Body of pancreas (tissue), 4 donors: ENCODE measurements around the gene TGM2. TPM values are rescaled to one million over a fixed set of nuclear protein-coding genes. Genes with fewer than 3 reads are reported as not detected.

Experiments
- ATAC-seq: fragments of 150-250 bp; one replicate; pipeline ENCODE4 v1.9.1; 2016
- DNase-seq, 4 donors: peaks; one replicate each; pipeline ENCODE4 v3.0.0-alpha.2; 2019
- H3K27ac ChIP-seq, 4 donors: fragments of 200-600 bp; sonication (generic); 1 replicate in 3 of 4; 2 replicates in 1 of 4; pipeline versions ENCODE4 v1.5.1 to v1.6.1; 2016 to 2019; ENCODE audit warnings: mild to moderate bottlenecking in 1 of 4, mixed read lengths in 1 of 4, moderate library complexity in 1 of 4
- H3K27me3 ChIP-seq, 2 donors: fragments of 200-600 bp; sonication (generic); one replicate each; pipeline ENCODE4 v1.6.0; 2016; ENCODE audit warnings: mild to moderate bottlenecking in 1 of 2
- H3K36me3 ChIP-seq, 2 donors: fragments of 200-600 bp; sonication (generic); replicated peaks in 1 of 2; 2 replicates each; pipeline ENCODE4 v1.5.1; 2016; ENCODE audit warnings: low read depth in 2 of 2; ENCODE audit not compliant: insufficient read depth in 1 of 2
- H3K4me1 ChIP-seq: fragments of 200-600 bp; sonication (generic); one replicate; pipeline ENCODE4 v1.6.0; 2016
- H3K4me3 ChIP-seq, 2 donors: fragments of 200-600 bp; sonication (generic); 1 replicate in 1 of 2; 2 replicates in 1 of 2; pipeline ENCODE4 v1.5.1; 2016 to 2019
- H3K9me3 ChIP-seq, 3 donors: fragments of 200-600 bp; sonication (generic); 1 replicate in 2 of 3; 2 replicates in 1 of 3; pipeline ENCODE4 v1.5.1; 2016
- POLR2A ChIP-seq, 3 donors: fragments of 450-650 bp; IDR thresholded peaks; one replicate each; pipeline ENCODE4 v1.6.1; 2016; ENCODE audit warnings: antibody characterized with exemption in 3 of 3, mild to moderate bottlenecking in 2 of 3
- WGBS, 2 donors: methylation state at CpG; one replicate each; pipeline ENCODE4 v1.1.5; 2017; 5-methylcytosine and 5-hydroxymethylcytosine counted together
- intact Hi-C: fragments of 100-400 bp; cut with DNase I; formaldehyde crosslinking; loops from one replicate; pipeline ENCODE4 v1.15.1; 2023
- total RNA-seq, 2 donors: library from RNA; depleted of rRNA; stranded (reverse); fragments of >200 nt; gene quantifications; one replicate each; pipeline ENCODE4 v1.1.0, GENCODE V29; 2016
- TF ChIP-seq, protein P1 (sequence below), 7 experiments: fragments of 450-650 bp in 4 of 7; fragments of 200-600 bp in 3 of 7; sonication (generic) in 3 of 7; IDR thresholded peaks; one replicate each; pipeline ENCODE4 v1.5.1; 2016 to 2019; ENCODE audit warnings: antibody characterized with exemption in 7 of 7

TGM2 gene
- total RNA-seq, 2 donors from 2014 or later = 17.1 to 27.5 TPM

DNA sequence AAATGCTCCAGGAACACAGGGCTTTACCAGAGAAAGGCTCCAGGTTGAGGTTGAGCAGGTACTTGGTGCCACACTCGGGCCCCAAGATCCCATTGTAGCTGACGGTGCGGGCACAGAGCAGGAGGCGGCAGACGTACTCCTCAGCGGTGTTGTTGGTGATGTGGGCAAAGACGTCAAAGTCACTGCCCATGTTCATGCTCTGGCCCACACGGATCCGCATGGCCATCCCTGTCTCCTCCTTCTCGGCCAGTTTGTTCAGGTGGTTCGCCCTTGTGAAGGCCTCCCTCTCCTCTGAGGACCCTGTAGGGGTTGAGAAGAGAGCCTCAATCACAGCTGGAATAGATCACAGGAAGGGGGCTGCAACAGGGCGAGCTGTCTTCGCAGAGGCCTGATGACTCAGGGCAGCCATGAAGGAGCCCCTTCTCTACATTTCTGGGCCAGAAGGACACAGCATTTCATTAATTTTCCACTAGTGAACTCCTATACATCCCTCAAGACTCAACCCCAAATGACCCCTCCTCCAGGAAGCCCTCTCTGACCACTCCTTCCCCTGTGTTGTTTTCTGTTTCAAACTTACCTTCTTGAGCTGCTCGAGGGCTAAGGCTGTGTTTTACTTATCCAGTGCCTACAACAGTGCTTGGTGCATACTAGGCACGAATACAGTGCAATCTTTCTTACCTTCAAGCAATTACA is 26.8 kb downstream of the TGM2 start:
- 81 to 88% methylated on average over 13 to 15 of the region's 15 CpGs for WGBS, 2 donors
- Histone ChIP-seq H3K4me3 (no peak overlapping the region), H3K36me3 (no peaks in the 10 kb centered on the region), H3K27ac (no peak overlapping the region), H3K9me3 (no peaks in the 10 kb centered on the region), H3K4me1 (peaks cover 18% of the 10 kb centered on the region), H3K27me3 (no peaks in the 10 kb centered on the region)
- TF ChIP-seq, protein P1, sequence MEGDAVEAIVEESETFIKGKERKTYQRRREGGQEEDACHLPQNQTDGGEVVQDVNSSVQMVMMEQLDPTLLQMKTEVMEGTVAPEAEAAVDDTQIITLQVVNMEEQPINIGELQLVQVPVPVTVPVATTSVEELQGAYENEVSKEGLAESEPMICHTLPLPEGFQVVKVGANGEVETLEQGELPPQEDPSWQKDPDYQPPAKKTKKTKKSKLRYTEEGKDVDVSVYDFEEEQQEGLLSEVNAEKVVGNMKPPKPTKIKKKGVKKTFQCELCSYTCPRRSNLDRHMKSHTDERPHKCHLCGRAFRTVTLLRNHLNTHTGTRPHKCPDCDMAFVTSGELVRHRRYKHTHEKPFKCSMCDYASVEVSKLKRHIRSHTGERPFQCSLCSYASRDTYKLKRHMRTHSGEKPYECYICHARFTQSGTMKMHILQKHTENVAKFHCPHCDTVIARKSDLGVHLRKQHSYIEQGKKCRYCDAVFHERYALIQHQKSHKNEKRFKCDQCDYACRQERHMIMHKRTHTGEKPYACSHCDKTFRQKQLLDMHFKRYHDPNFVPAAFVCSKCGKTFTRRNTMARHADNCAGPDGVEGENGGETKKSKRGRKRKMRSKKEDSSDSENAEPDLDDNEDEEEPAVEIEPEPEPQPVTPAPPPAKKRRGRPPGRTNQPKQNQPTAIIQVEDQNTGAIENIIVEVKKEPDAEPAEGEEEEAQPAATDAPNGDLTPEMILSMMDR (IDR thresholded peaks at IDR 0.05) = no peak
- no peak for TF ChIP-seq POLR2A (IDR thresholded peaks at IDR 0.05)
- ATAC-seq (no peak), DNase-seq (no peak)
- intact Hi-C loops = no loop called here

- no peaks in the 10 kb centered on the region for H3K9me3 ChIP-seq
- DNase-seq = no peak
- H3K4me3 ChIP-seq = no peak overlapping the region
- no peaks in the 10 kb centered on the region for H3K27me3 ChIP-seq
- intact Hi-C loops = no loop called here
- H3K4me1 ChIP-seq = peaks cover 11% of the 10 kb centered on the region
- TF ChIP-seq, protein P1 (IDR thresholded peaks at IDR 0.05) = no peak
- TF ChIP-seq POLR2A (IDR thresholded peaks at IDR 0.05) = no peak
- H3K36me3 ChIP-seq = no peaks in the 10 kb centered on the region
- ATAC-seq = no peak
- H3K27ac ChIP-seq = no peak overlapping the region
- WGBS, 2 donors = 81 to 83% methylated on average over 11 of the region's 11 CpGs
Observed at GRCh38 chr20:38137441-38138037, 27.5 kb downstream of the TGM2 start.

DNA sequence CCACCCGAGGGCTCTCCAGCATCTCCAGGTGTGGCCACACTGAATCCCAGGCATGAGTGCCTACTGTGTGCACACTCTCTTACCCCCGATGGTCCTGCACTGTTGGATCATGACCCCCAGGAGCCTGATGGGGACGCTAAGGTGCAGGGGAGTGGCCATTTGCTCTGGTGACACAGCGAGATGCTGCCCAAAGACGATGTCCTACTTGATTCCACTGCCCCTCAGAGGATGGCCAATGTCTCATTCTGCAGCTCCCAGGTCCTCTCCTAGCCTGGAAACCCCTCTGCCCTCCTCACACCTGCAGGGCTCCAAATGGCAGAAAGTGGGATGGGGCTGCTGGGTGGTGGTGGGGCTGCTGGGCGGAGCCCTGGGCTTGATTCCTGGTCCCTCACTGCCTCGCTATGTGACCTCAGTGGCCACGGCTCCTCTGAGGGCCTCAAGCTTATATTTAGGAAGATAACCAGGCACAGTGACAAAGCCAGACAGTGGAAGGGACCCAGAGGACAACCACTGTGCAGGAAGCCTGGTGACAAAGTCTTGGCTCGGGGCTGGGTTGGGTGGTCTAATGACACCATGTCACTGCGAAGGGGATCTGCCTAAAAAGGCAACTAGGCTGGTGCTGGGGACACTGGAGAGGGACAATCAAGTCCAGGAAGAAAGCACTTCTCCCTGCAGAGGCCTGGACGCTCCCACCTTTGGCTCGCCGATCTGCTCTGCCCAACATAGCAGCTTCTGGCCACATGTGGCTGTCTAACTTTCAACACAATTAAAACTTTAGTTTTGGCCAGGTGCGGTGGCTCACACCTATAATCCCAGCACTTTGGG is 28.4 kb downstream of the TGM2 start:
- no peaks in the 10 kb centered on the region for H3K9me3 ChIP-seq
- no peaks in the 10 kb centered on the region for H3K36me3 ChIP-seq
- no peak for DNase-seq
- H3K27me3 ChIP-seq = no peaks in the 10 kb centered on the region
- no peak for ATAC-seq
- no peak overlapping the region for H3K27ac ChIP-seq
- 80 to 85% methylated on average over 10 to 14 of the region's 14 CpGs for WGBS, 2 donors
- peaks cover 11% of the 10 kb centered on the region for H3K4me1 ChIP-seq
- H3K4me3 ChIP-seq = no peak overlapping the region
- TF ChIP-seq POLR2A (IDR thresholded peaks at IDR 0.05) = no peak
- TF ChIP-seq, protein P1 (IDR thresholded peaks at IDR 0.05) = no peak
- intact Hi-C loops = no loop called here

DNA sequence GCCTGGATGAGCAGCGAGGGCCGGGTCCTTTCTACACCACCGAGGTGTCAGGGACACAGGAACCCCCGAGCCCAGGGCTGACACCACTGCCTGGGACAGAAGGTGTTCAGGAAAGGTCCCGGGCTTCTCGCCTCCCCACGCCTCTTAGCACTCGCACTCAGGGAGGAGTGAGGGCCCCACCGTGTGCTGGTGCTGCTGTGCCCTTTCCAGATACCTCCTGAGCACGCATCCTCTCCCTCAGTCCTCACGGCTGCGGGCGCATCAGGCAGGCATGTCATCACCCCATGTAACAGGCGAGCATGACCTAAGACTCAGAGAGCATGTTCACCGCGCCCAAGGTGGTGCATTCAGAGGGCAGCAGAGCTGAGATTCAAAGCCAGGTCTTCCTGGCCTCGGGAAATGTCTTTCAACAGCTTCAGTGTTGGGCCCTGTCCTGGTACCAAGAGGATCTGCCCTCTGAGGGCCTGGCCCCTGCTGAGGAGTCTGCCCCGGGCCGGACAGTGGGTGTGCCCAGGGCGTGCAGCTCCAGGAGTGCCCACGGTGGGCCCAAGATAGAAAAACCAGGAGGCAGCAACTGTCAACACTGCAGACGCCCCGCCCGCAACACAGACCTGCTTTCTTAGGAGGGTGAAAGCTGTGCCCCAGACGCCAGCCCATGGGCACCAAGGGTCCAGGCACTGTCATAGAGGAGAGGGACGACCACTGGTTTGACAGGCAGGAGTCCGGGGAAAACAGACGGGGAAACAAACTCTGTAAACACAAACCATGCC is 29.2 kb downstream of the TGM2 start:
- intact Hi-C loops = no loop called here
- H3K4me3 ChIP-seq = no peak overlapping the region
- no peak for TF ChIP-seq POLR2A (IDR thresholded peaks at IDR 0.05)
- H3K4me1 ChIP-seq = peaks cover 11% of the 10 kb centered on the region
- no peaks in the 10 kb centered on the region for H3K27me3 ChIP-seq
- WGBS, 2 donors = 68 to 91% methylated on average over 6 to 26 of the region's 28 CpGs
- ATAC-seq (no peak), DNase-seq (no peak)
- H3K27ac ChIP-seq = no peak overlapping the region
- H3K9me3 ChIP-seq = no peaks in the 10 kb centered on the region
- no peaks in the 10 kb centered on the region for H3K36me3 ChIP-seq

DNA sequence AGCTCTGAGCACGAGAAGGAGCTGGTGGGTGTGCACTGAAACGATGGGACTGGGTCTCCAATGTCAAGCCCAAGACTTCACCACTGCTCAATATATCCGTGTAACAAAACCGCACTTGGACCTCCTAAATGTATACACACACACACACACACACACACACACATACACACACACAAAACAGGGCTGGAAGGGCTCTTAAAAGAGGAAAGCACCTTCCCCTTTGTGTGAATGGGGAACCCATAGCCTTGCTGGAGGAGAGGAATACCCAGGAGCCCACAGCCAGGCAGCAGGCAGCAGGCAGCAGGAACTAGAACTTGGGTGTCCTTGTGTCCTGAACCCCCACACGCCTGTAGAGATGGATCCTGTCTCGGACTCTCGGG is 29.8 kb downstream of the TGM2 start:
- Histone ChIP-seq H3K36me3 (no peaks in the 10 kb centered on the region), H3K27me3 (no peaks in the 10 kb centered on the region), H3K9me3 (no peaks in the 10 kb centered on the region), H3K4me3 (no peak overlapping the region), H3K27ac (peak overlapping the region in 1 of 4 donors; percentile 42), H3K4me1 (peaks cover 11% of the 10 kb centered on the region)
- 76% methylated on average over 7 of the region's 7 CpGs; no CpG with 5 or more reads in 1 of the 2 donors for WGBS, 2 donors
- ATAC-seq = no peak
- intact Hi-C loops = no loop called here
- TF ChIP-seq POLR2A (IDR thresholded peaks at IDR 0.05) = no peak
- DNase-seq = no peak
